HS-27A (cell line): ENCODE measurements around the gene MARF1.
A peak's percentile ranks its signal among the peaks of the same experiment; 100 is the strongest.
"Not testable (repeated sequence)": the region's sequence is repeated elsewhere in the genome, so short reads cannot be mapped to it uniquely, and the experiment has no call there.

ENCODE experiments used
- DNase-seq: peaks from one replicate; pipeline ENCODE4 v3.0.0-alpha.2; 2012; ENCODE audit warnings: low read depth, missing footprints

MARF1 gene, protein sequence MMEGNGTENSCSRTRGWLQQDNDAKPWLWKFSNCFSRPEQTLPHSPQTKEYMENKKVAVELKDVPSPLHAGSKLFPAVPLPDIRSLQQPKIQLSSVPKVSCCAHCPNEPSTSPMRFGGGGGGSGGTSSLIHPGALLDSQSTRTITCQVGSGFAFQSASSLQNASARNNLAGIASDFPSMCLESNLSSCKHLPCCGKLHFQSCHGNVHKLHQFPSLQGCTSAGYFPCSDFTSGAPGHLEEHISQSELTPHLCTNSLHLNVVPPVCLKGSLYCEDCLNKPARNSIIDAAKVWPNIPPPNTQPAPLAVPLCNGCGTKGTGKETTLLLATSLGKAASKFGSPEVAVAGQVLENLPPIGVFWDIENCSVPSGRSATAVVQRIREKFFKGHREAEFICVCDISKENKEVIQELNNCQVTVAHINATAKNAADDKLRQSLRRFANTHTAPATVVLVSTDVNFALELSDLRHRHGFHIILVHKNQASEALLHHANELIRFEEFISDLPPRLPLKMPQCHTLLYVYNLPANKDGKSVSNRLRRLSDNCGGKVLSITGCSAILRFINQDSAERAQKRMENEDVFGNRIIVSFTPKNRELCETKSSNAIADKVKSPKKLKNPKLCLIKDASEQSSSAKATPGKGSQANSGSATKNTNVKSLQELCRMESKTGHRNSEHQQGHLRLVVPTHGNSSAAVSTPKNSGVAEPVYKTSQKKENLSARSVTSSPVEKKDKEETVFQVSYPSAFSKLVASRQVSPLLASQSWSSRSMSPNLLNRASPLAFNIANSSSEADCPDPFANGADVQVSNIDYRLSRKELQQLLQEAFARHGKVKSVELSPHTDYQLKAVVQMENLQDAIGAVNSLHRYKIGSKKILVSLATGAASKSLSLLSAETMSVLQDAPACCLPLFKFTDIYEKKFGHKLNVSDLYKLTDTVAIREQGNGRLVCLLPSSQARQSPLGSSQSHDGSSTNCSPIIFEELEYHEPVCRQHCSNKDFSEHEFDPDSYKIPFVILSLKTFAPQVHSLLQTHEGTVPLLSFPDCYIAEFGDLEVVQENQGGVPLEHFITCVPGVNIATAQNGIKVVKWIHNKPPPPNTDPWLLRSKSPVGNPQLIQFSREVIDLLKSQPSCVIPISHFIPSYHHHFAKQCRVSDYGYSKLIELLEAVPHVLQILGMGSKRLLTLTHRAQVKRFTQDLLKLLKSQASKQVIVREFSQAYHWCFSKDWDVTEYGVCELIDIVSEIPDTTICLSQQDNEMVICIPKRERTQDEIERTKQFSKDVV (N-terminal part only)

DNA sequence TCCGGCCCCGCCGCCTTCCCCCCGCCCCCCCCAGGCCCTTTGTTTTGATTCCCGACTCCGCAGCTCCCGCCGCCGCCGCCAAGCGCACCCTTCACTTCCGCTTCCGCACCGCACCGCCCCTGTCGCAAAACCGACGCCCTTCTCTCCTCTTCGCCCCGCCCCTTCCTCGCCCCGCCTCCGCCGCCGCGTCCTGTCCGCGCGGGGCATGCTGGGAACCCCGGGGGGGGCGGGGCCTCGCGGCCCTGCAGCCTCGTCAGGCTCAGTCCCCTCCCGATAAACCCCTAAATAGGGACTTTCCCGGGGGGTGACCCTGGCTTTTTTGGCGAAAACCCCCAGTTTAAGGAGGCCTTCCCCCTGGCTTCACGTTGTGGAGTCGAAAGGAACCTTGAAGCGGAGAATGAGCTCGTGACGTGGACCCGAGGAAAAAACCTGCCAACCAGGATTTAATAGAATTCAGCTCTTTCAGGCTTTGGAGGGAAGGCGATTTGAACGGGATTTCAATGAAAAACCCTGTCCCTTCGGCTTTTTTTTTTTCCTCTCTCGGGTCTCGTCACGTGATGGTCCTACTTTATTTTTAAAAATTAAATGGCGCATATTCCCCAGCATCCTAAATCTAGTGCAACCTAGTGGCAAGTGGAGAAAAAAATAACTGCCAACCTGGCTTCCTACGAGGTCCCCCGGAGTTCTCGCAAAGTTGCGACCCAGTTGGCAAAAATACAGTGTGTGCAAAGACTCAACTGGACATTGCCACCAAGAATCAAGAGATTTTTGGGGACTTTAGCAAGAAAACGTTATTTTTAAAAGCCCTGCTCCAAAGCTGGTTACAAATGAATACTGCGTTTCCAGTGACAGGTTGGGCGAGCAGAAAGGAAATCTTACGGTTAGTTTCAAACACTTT, at the start of gene MARF1:
Gene MARF1, minus strand, starts transcription at position 107 of the 898 bp plus-strand sequence. CDS start 3,921 bp downstream, outside the sequence.
- DNase-seq = no peak

DNA sequence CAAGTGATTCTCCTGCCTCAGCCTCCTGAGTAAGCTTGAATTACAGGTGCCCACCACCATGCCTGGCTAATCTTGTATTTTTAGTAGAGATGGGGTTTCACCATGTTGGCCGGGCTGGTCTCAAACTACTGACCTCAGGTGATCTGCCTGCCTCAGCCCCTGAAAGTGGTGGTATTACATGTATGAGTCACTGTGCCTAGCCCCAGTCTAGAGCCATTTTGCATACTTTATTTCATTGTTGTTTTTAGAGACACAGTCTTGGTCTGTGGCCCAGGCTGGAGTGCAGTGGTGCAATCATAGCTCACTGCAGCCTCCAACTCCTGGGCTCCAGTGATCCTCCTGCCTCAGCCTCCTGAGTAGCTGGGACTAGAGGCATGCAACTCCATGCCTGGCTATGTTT, 49.6 kb upstream of the MARF1 start:
- DNase-seq = not testable (repeated sequence)

DNA sequence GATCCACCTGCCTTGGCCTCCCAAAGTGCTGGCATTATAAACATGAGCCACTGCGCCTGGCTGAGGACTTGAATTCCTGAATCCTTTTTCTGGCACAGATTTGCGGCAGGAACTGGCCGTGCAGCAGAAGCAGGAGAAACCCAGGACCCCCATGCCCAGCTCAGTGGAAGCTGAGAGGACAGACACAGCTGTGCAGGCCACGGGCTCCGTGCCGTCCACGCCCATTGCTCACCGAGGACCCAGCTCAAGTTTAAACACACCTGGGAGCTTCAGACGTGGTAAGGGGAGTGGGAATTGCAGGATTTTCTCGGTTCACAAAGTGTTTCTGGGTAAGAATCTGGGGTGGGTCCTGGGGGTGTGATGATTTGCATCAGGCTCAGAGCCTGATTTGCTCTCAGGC, 48.1 kb upstream of the MARF1 start:
- DNase-seq = no peak

DNA sequence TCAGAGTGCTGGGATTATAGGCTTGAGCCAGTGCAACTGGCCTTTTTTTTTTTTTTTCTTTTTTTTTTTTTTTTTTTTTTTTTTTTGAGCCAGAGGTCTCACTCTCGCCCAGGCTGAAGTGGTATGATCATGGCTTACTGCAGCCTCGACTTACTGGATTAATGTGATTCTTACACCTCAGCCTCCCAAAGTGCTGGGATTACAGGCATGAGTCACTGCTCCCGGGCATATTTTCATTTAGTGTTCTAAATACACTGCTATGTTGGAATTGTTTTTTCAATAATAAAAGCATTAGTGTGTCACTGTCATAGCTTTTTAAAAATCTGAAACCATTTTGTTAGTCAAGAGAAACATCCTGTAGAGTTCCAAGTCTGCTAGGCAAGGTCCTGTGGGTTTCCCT, 47.3 kb upstream of the MARF1 start:
- DNase-seq = peak; percentile 50

DNA sequence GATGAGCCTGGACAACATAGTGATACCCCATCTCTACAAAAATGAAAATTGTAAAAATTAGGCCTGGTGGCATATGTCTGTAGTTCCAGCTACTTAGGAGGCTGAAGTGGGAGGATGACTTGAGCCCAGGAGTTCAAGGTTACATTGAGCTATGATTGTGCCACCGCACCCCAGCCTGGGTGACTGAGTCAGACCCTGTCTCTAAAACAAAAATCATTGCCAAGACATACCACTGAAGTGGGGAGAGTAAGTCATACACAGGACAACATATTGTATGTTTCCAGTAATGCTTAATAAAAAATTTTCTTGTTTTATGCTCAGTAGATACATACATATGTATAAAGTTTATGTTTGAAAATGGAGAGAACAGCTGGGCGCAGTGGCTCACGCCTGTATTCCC, 46.3 kb upstream of the MARF1 start:
- DNase-seq = no peak

DNA sequence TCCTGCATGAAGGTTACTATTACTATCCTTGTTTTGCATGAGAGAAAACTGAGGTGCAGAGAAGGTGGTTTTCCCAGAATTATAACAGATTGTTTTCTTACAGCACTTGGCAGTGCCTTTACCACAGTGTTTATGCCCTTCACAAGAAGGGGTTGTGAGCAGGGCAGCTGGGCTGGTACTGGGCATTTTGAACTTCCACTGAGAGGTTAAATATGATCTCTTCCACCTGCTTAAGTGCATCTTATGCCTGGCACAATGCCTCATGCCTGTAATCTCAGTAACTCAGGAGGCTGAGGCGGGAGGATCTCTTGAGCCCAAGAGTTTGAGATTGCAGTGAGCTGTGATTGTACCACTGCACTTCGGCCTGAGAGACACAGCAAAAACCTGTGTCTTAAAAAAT, 43.3 kb upstream of the MARF1 start:
- no peak for DNase-seq

DNA sequence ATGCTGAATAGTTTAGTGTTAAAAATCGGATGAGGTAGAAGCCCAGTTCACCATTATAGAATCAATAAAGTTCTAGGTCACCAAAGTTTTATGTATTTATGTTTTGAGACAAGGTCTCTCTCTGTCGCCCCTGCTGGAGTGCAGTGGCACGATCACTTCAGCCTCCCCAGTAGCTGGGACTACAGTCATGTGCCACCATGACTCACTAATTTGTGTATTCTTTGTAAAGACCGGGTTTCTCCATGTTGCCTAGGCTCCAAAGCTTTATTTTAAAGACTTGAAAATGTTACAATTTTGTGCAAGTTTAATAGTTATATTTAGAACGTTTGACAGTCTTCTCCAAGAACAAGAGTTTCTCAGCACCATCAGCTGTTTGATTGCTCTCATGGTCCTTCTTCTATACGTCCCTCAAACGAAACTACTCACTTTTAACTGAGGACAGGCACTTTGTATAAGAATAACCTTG, 39.2 kb upstream of the MARF1 start:
- DNase-seq = no peak

DNA sequence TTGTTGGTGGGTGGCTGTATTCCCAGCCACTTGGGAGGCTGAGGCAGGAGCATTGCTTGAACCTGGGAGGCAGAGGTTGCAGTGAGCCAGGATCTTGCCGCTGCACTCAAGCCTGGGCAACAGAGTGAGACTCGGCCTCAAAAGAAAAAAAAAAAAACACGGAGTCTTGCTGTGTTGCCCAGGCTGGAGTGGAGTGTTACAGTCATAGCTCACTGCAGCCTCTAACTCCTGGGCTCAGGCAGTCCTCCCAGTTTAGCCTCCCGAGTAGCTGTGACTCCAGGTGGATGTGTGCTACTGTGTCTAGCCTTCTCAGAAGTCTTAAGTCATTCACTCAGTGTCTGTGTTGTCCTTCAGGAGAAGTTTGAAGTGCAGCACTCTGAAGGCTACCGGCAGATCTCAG, 34.5 kb upstream of the MARF1 start:
- no peak for DNase-seq

DNA sequence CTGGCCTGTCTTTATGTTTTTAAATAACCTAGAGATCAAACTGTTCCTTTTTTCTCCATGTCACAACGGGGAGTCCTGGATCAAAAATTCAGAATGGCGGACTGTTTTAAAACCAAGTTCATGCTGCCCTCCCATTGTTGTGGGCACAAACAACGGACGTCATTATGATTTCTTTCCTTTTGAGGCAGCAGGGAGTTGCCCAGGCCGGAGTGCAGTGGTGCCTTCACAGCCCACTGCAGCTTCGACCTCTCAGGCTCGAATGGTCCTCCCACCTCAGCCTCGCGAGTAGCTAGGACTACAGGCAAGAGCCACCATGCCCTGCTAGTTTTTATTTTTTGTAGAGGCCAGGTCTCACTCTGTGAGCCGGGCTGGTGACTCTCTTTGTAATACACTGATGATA, 33.6 kb upstream of the MARF1 start:
- DNase-seq = no peak

DNA sequence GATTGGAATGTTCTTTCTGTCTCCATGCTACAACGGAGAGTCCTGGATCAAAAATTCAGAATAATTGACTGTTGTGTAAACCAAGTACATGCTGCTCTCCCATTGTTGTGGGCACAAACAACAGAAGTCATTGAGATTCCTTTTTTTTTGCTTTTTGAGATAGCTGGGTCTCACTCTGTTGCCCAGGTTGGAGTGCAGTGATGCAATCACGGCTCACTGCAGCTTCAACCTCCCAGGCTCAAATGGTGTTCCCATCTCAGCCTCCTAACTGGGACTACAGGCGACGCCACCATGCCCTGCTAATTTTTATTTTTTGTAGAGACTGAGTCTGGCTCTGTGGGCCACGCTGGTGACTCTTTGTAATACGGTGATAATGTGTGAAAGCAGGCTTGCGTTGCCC, 31.6 kb upstream of the MARF1 start:
- DNase-seq = no peak

DNA sequence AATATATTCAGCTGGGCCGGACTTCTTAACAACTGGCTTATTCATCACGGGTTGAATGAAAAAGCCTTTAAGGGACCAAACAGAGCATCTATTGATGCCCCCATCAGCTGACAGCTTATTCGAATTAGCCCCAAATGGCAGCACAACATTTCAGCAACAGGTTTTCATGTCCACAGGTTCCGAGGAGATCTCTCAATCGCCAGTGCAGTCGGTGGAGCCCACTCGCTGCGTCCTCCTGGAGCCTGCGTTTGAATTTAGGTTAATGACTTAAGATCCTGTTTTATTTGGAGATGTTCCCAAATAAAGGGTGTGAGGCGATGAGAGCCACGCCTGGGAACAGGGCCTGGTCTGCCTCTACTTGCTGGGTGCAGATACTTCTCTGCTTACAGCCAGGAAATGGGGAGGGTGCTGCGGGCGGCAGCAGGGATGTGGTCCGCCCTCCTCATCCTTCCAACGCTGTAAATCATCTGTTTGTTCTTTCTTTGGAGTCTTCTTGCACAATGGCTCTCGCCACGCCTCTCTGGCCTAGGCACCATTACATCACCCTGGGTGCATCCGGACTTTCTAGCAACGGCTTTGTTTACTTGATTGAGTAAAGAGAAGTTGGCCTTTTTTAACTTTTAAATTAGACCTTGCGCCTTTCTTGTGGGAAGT, 29.7 kb upstream of the MARF1 start:
- DNase-seq = no peak

DNA sequence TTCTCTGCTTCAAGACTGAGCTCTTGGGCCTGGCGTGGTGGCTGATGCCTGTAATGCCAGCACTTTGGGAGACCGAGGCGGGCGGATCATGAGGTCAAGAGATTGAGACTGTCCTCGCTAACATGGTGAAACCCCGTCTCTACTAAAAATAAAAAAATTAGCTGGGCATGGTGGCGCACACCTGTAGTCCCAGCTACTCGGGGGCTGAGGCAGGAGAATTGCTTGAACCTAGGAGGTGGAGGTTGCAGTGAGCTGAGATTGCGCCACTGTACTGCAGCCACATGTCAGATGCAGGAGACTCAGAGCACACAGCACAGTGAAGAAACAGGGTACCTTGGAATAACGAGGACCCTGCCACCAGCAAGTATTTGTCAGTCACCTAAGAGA, 29.2 kb upstream of the MARF1 start:
- DNase-seq = not testable (repeated sequence)

DNA sequence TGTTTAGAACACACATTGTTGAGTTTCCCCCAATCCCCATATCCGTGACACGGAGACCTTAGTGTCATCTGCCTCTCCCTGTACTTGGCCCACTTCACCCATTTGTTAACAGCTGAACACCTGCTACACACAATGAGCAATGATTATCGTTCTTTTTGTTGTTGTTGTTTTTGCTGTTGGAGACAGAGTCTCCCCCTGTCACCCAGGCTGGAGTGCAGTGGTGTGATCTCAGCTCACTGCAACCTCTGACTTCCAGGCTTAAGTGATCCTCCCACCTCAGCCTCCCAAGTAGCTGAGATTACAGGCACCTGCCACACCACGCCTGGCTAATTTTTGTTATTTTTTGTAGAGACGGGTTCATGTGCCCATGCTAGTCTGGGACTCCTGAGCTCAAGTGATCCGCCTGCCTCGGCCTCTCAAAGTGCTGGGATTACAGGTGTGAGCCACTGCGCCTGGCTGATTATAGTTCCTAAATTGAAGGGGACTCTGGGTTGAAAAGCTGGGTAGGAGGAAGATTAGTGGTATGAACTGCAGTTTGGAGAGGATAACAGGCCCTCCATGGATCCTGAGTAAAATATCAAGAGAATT, 28.7 kb upstream of the MARF1 start:
- no peak for DNase-seq

DNA sequence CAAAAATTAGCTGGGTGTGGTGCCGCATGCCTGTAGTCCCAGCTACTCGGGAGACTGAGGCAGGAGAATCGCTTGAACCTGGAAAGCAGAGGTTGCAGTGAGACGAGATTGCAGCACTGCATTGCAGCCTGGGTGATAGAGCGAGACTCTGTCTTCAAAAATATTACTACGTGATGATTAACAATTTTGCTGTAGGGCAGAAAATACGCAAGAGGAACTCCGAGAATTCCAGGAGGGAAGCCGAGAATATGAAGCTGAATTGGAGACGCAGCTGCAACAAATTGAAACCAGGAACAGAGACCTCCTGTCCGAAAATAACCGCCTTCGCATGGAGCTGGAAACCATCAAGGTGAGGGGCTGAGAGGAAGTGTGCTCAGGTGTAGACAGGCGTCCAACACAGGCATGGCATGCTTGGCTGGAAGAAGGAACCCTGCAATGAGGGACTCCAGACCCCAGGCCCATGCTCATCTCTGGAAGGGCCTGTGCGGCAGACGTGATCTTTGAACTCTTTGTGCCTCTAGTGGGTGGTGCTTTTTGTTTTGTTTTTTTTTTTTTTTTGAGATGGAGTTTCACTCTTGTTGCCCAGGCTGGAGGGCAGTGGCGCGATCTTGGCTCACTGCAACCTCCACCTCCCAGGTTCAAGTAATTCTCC, 24.3 kb upstream of the MARF1 start:
- no peak for DNase-seq

DNA sequence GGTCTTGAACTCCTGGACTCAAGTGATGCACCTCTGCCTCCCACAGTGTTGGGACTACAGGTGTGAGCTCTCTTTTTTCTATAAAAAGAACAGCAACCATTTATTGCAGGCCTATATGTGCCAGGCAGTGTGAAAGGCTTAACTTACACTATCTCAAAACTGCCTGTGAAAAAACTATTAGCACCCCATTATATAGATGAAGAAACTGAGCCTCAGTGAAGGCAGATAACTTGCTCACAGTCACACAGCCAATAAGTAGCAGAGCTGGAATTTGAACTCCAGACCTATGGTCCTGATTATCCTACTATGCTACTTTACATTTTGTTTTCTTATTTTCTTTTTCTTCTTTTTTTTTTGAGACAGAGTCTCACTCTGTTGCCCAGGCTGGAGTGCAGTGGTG, 22.2 kb upstream of the MARF1 start:
- DNase-seq = no peak

DNA sequence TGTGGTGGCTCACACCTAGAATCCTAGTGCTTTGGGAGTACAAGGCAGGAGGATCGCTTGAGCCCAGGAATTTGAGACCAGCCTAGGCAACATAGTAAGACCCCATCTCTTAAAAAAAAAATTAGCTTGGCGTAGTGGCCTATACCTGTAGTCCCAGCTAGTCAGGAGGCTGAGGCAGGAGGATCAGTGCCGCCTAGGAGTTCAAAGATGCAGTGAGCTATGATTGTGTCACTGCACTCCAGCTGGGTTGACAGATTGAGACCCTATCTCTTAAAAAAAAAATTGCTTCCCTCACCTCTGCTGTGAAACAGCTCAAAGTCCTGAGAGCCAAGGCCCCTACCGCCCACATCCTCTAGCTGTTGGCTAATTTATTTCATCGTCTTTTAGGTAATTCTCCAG, 17.2 kb upstream of the MARF1 start:
- no peak for DNase-seq

DNA sequence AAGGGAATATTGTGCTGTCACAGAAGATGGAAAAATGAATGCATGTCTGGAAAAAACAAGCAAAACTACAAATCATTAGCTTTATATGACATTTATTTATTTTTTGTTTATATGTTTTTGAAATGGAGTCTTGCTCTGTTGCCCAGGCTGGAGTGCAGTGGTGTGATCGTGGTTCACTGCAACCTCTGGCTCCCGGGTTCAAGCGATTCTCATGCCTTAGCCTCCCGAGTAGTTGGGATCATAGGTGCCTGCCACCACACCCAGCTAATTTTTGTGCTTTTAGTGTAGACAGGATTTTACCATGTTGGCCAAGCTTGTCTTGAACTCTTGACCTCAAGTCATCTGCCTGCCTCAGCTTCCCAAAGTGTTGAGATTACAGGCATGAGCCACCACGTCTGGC, 15.6 kb upstream of the MARF1 start:
- no peak for DNase-seq

DNA sequence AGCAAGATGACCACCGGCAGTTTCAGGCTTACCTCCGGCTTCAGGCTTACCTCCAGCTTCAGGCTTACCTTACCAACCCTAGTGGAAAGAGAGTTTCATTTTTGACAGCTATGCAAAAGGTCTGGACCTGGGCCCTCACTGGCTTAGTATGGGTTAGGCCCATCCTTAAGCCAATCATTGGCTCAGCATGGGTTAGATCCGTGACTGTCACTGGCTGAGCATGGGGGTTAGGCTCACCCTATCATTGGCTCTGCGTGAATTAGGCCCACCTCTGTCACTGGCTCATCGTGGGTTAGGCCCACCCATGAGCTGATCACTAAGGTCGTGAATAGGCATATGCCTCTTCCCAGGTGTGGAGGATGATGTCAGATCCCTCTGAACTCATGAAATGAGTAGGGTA, 15.2 kb upstream of the MARF1 start:
- no peak for DNase-seq

DNA sequence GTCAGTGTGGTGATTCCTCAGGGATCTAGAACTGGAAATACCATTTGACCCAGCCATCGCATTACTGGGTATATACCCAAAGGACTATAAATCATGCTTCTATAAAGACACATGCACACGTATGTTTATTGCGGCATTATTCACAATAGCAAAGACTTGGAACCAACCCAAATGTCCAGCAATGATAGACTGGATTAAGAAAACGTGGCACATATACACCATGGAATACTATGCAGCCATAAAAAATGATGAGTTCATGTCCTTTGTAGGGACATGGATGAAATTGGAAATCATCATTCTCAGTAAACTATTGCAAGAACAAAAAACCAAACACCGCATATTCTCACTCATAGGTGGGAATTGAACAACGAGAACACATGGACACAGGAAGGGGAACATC, 12.6 kb upstream of the MARF1 start:
- not testable (repeated sequence) for DNase-seq

DNA sequence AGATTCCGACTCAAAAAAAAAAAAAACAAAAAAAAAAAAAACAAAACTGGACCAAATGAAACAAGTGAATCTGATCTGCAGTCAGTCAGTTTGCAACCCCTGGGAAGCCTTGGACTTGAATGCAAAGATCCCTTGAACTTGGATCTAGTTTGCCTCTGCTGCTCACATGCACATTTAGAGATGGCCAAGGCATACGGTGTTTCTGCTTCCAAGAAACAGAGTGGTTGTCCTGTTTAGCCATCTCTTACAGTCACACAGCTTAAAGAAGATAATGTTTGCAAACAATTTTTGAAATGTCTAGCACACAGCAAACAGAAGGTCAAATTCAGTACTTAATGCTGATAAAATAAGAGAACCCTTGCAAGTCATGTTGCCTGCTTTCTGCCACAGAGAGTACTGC, 11.6 kb upstream of the MARF1 start:
- no peak for DNase-seq
